IMR-90 (cell line): ENCODE measurements around the gene RANBP3. TPM values are rescaled to one million over a fixed set of nuclear protein-coding genes. Genes with fewer than 3 reads are reported as not detected.

Experiments used
- ATAC-seq: fragments of 200-7000 bp; cut with Tn5 transposase; 2 replicates; pipeline ENCODE4 v1.9.1; 2020; ENCODE audit warnings: low read depth, mild to moderate bottlenecking, moderate library complexity
- BruUV-seq: library from RNA; stranded (reverse); fragments of 400-500 nt; replicated peaks from 2 replicates; lab custom pipeline; 2021; lab: Mats Ljungman, UMichigan
- CTCF ChIA-PET: fragments of 300-600 bp; formaldehyde crosslinking; extraction: SDS; loops from one replicate; lab custom pipeline; 2021; ENCODE audit warnings: antibody characterized with exemption; lab: Yijun Ruan, JAX
- POLR2A ChIA-PET: fragments of 300-600 bp; sonication (Branson Sonifier 250); formaldehyde crosslinking; loops from one replicate; lab custom pipeline; 2022; ENCODE audit warnings: antibody characterized with exemption; ENCODE audit not compliant: unreplicated experiment; lab: Charles Lee
- DNase-seq: peaks from one replicate; pipeline ENCODE4 v3.0.0; 2013
- H2AFZ ChIP-seq: replicated peaks from 2 replicates; pipeline ENCODE3; 2013; ENCODE audit warnings: low read length, mild to moderate bottlenecking; ENCODE audit not compliant: poor library complexity
- H2AK5ac ChIP-seq: 2 replicates; pipeline ENCODE4 v1.6.1; 2013; ENCODE audit warnings: low read depth, low read length, inconsistent platforms
- H2AK9ac ChIP-seq: replicated peaks from 2 replicates; pipeline ENCODE3; 2013; ENCODE audit warnings: mild to moderate bottlenecking, low read depth, low read length, moderate library complexity; ENCODE audit not compliant: poor library complexity
- H2BK120ac ChIP-seq: 2 replicates; pipeline ENCODE4 v1.6.1; 2013; ENCODE audit warnings: low read depth, low read length, inconsistent platforms
- H2BK15ac ChIP-seq: 3 replicates; pipeline ENCODE4 v1.6.1; 2013; ENCODE audit warnings: low read depth, low read length, inconsistent platforms
- H2BK20ac ChIP-seq: 2 replicates; pipeline ENCODE4 v1.6.1; 2013; ENCODE audit warnings: low read depth, mild to moderate bottlenecking, inconsistent platforms, low read length, moderate library complexity
- H2BK5ac ChIP-seq: 2 replicates; pipeline ENCODE4 v1.6.1; 2013; ENCODE audit warnings: mild to moderate bottlenecking, low read depth, low read length, inconsistent platforms; ENCODE audit not compliant: poor library complexity, severe bottlenecking
- H3K14ac ChIP-seq: replicated peaks from 2 replicates; pipeline ENCODE4 v1.6.1; 2013; ENCODE audit warnings: low read depth, low read length, inconsistent platforms
- H3K18ac ChIP-seq: 2 replicates; pipeline ENCODE4 v1.6.1; 2013; ENCODE audit warnings: low read depth, low read length, control low read depth
- H3K23ac ChIP-seq: 2 replicates; pipeline ENCODE4 v1.6.1; 2013; ENCODE audit warnings: low read depth, low read length, inconsistent platforms
- H3K27ac ChIP-seq: 2 replicates; pipeline ENCODE4 v1.5.1; 2013; ENCODE audit warnings: mild to moderate bottlenecking, control low read depth, low read length; ENCODE audit not compliant: insufficient read depth
- H3K27me3 ChIP-seq: 2 replicates; pipeline ENCODE4 v1.6.1; 2013; ENCODE audit warnings: low read length; ENCODE audit not compliant: control insufficient read depth, insufficient read depth
- H3K36me3 ChIP-seq: 2 replicates; pipeline ENCODE4 v1.6.1; 2013; ENCODE audit warnings: low read length, mixed read lengths; ENCODE audit not compliant: control insufficient read depth, insufficient read depth
- H3K4ac ChIP-seq: 2 replicates; pipeline ENCODE4 v1.6.1; 2013; ENCODE audit warnings: low read depth, low read length, inconsistent platforms
- H3K4me1 ChIP-seq: 2 replicates; pipeline ENCODE4 v1.6.1; 2013; ENCODE audit warnings: low read length, mixed read lengths; ENCODE audit not compliant: control insufficient read depth, insufficient read depth
- H3K4me2 ChIP-seq: 2 replicates; pipeline ENCODE4 v1.6.1; 2013; ENCODE audit warnings: low read depth, mild to moderate bottlenecking, control low read depth, low read length, moderate library complexity
- H3K4me3 ChIP-seq: 2 replicates; pipeline ENCODE4 v1.5.1; 2013; ENCODE audit warnings: low read depth, mild to moderate bottlenecking, control low read depth, low read length, moderate library complexity; ENCODE audit not compliant: insufficient read depth
- H3K56ac ChIP-seq: 2 replicates; pipeline ENCODE4 v1.6.1; 2013; ENCODE audit warnings: low read length, inconsistent platforms; ENCODE audit not compliant: insufficient read depth; ENCODE audit errors: extremely low read depth
- H3K79me1 ChIP-seq, 2 experiments: 2 replicates each; pipeline ENCODE4 v1.6.1; 2013; ENCODE audit warnings: low read length in 2 of 2, inconsistent platforms in 1 of 2, low read depth in 1 of 2
- H3K9ac ChIP-seq: 2 replicates; pipeline ENCODE4 v1.6.1; 2013; ENCODE audit warnings: low read depth, low read length, control low read depth
- H3K9me1 ChIP-seq: 2 replicates; pipeline ENCODE4 v1.6.1; 2013; ENCODE audit warnings: low read length, inconsistent platforms; ENCODE audit not compliant: insufficient read depth
- H3K9me3 ChIP-seq: 2 replicates; pipeline ENCODE4 v1.6.1; 2013; ENCODE audit warnings: low read length; ENCODE audit not compliant: control insufficient read depth, insufficient read depth
- H4K20me1 ChIP-seq: 2 replicates; pipeline ENCODE4 v1.6.1; 2013; ENCODE audit warnings: low read length, inconsistent platforms; ENCODE audit not compliant: insufficient read depth
- H4K5ac ChIP-seq: 2 replicates; pipeline ENCODE4 v1.6.1; 2013; ENCODE audit warnings: mild to moderate bottlenecking, low read depth, low read length, control low read depth
- H4K8ac ChIP-seq, 2 experiments: 2 replicates each; pipeline ENCODE4 v1.6.1; 2013; ENCODE audit warnings: low read depth in 2 of 2, low read length in 2 of 2, control low read depth in 1 of 2, inconsistent platforms in 1 of 2
- H4K91ac ChIP-seq: 2 replicates; pipeline ENCODE4 v1.6.1; 2013; ENCODE audit warnings: low read depth, low read length, inconsistent platforms; ENCODE audit not compliant: insufficient read depth
- BHLHE40 ChIP-seq: fragments of 150-350 bp; IDR thresholded peaks from 2 replicates; pipeline ENCODE4 v1.6.1; 2016; ENCODE audit warnings: mild to moderate bottlenecking, low read depth, low read length
- CEBPB ChIP-seq: IDR thresholded peaks from 2 replicates; pipeline ENCODE4 v1.6.1; 2012; ENCODE audit warnings: low read depth, low read length, improper control_type of control experiment
- FOS ChIP-seq: fragments of 150-350 bp; IDR thresholded peaks from 2 replicates; pipeline ENCODE4 v1.6.1; 2016; ENCODE audit warnings: low read depth, low read length
- MAZ ChIP-seq: IDR thresholded peaks from 2 replicates; pipeline ENCODE4 v1.6.1; 2012; ENCODE audit warnings: low read depth, mild to moderate bottlenecking, low read length, improper control_type of control experiment, moderate library complexity, borderline replicate concordance
- RCOR1 ChIP-seq: IDR thresholded peaks from 2 replicates; pipeline ENCODE4 v1.6.1; 2012; ENCODE audit warnings: mild to moderate bottlenecking, low read length, improper control_type of control experiment; ENCODE audit not compliant: insufficient replicate concordance
- SMC3 ChIP-seq: fragments of 150-350 bp; IDR thresholded peaks from 2 replicates; pipeline ENCODE4 v1.6.1; 2016; ENCODE audit warnings: low read depth, mild to moderate bottlenecking, antibody characterized with exemption, low read length, moderate library complexity
- WGBS, 2 experiments: methylation state at CpG; one replicate each; pipeline versions ENCODE4 v1.1.5 to v1.1.7; 2013; ENCODE audit warnings: missing lambda C conversion rate in 2 of 2; ENCODE audit not compliant: insufficient read length in 1 of 2; ENCODE audit errors: extremely low coverage in 2 of 2; 5-methylcytosine and 5-hydroxymethylcytosine counted together
- dilution Hi-C: fragments of 300-500 bp; cut with HindIII; formaldehyde crosslinking; loops from one replicate; pipeline ENCODE4 v1.14.3; 2018; ENCODE audit warnings: low sequenced_read_pairs; ENCODE audit not compliant: unreplicated experiment
- in situ Hi-C: fragments of 300-500 bp; cut with MboI; formaldehyde crosslinking; loops from 3 replicates; pipeline ENCODE4 v1.14.3; 2019; ENCODE audit warnings: low sequenced_read_pairs, inconsistent platforms, mixed read lengths
- intact Hi-C: fragments of 100-400 bp; cut with micrococcal nuclease; formaldehyde crosslinking; loops from 2 replicates; pipeline ENCODE4 v1.10.0; 2022
- polyA plus RNA-seq, 3 experiments: library from polyadenylated mRNA; depleted of rRNA; stranded (reverse); fragments of >200 nt; gene quantifications; 2 replicates each; pipeline ENCODE4 v1.2.3, GENCODE V29; 2012; ENCODE audit warnings: low replicate concordance in 1 of 3
- total RNA-seq: library from RNA; depleted of rRNA; stranded (reverse); fragments of >200 nt; gene quantifications from 2 replicates; pipeline ENCODE4 v1.2.3, GENCODE V29; 2012
- TF ChIP-seq, protein P1 (sequence below): fragments of 150-350 bp; IDR thresholded peaks from 2 replicates; pipeline ENCODE4 v1.6.1; 2017; ENCODE audit warnings: mild to moderate bottlenecking, antibody characterized with exemption, low read length, low read depth

RANBP3 gene
- total and polyA plus RNA-seq, 2 of the 4 experiments (the other 2 are of a cell fraction) = 42.5 to 111 TPM

- TF ChIP-seq SMC3 = no peak
Observed at GRCh38 chr19:5881543-5882299, 96.2 kb downstream of the RANBP3 start (continued).

DNA sequence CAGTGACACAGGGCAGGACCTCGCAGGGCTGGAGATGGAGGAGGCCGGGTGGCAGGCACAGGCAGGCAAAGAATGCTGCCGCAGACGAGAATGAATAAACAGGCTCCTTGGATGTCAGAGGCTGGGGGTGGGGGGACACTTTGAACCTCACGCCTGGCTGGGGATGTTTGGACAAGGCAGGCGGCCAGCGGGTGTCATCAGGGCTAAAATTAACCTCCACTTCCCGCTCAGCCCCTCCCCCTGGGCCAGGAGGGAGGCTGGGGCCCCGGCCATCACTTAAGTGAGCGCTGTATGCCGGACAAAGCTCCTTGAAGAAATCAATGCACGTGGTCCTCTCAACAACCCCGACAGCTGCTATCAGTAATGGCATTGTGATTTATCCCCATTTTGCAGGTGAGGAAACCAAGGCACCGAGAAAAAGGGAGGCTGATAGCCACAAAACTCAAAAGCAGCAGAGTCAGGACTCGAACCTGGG lies 97.3 kb downstream of the RANBP3 start:
- peak; percentile 92 for ATAC-seq
- POLR2A ChIA-PET = no interaction called here

More for the DNA sequence above, 97.3 kb downstream of the RANBP3 start:
- Histone ChIP-seq H4K20me1 (no peaks in the 10 kb centered on the region), H3K4ac (peak overlapping the region; percentile 95), H3K9me3 (no peaks in the 10 kb centered on the region), H3K27me3 (peaks cover 2% of the 10 kb centered on the region), H3K4me1 (peaks cover 16% of the 10 kb centered on the region), H4K5ac (peak overlapping the region; percentile 74), H4K91ac (peak overlapping the region; percentile 91), H3K18ac (peak overlapping the region; percentile 78), H3K9me1 (peaks cover 5% of the 10 kb centered on the region; the same call in 1 of the 2 replicates), H3K4me2 (peak overlapping the region; percentile 41; the same call in 1 of the 2 replicates), H2AK5ac (peak overlapping the region; percentile 77; the same call in 1 of the 2 replicates), H3K36me3 (no peaks in the 10 kb centered on the region), H2AK9ac (peak overlapping the region; percentile 89), H3K14ac (peak overlapping the region; percentile 92), H2BK120ac (peak overlapping the region; percentile 97), H3K79me1 (no peaks in the 10 kb centered on the region), H3K9ac (no peak overlapping the region), H2BK20ac (peak overlapping the region; percentile 97), H3K56ac (peak overlapping the region; percentile 7; the same call in 1 of the 2 replicates), H2BK15ac (peak overlapping the region; percentile 90; the same call in 1 of the 3 replicates), H2BK5ac (no peak overlapping the region), H3K4me3 (no peak overlapping the region), H4K8ac (peak overlapping the region in 1 of 2 experiments; percentile 84; a peak in 2 of 4 replicates), H3K23ac (peak overlapping the region; percentile 62; the same call in 1 of the 2 replicates), H2AFZ (peak overlapping the region; percentile 76), H3K27ac (peak overlapping the region; percentile 42; the same call in 1 of the 2 replicates)
- peak; percentile 74 for DNase-seq
- no TSS peak for BruUV-seq
- in situ Hi-C loops (no loop called here), intact Hi-C loops (no loop called here), dilution Hi-C loops (no loop called here)
- TF ChIP-seq, protein P1, sequence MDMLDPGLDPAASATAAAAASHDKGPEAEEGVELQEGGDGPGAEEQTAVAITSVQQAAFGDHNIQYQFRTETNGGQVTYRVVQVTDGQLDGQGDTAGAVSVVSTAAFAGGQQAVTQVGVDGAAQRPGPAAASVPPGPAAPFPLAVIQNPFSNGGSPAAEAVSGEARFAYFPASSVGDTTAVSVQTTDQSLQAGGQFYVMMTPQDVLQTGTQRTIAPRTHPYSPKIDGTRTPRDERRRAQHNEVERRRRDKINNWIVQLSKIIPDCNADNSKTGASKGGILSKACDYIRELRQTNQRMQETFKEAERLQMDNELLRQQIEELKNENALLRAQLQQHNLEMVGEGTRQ = no peak
- peak; percentile 9 for TF ChIP-seq RCOR1
- 0 out of 2 replicates have a peak, but pooled peaks have one; percentile 18 for TF ChIP-seq FOS
- TF ChIP-seq MAZ = peak; percentile 85
- TF ChIP-seq CEBPB = no peak
- TF ChIP-seq BHLHE40 = peak; percentile 89
- CTCF ChIA-PET = interaction anchor here (0.7 kb wide), 1 partner anchor 20 kb away, joined by 3 read pairs; no protein-coding TSS in a partner anchor
- no CpG with 5 or more reads among the region's 15 CpGs for WGBS, 2 experiments
